Adrenal gland (tissue), 5 donors: Measurements from ENCODE around the gene SCAMP5.

ENCODE experiments used
- CTCF ChIP-seq, 6 experiments: fragments of 450-650 bp in 4 of 6; fragments of 200-600 bp in 2 of 6; sonication (generic) in 1 of 6; IDR thresholded peaks; 1 replicate in 5 of 6; 2 replicates in 1 of 6; pipeline versions ENCODE4 v1.5.1 to v1.8.0; 2016 to 2021; ENCODE audit warnings: antibody characterized with exemption in 6 of 6, mild to moderate bottlenecking in 2 of 6, moderate library complexity in 1 of 6
- POLR2A ChIP-seq, 2 donors: fragments of 450-650 bp; IDR thresholded peaks; one replicate each; pipeline ENCODE4 v1.6.1; 2017; ENCODE audit warnings: antibody characterized with exemption in 2 of 2, mild to moderate bottlenecking in 2 of 2, moderate library complexity in 1 of 2
- donor health status: DM: no; HTN: no; CAD: no.

GRCh38 chr15:75059607-75060006 is 64.2 kb downstream of the SCAMP5 start:
- no peak for TF ChIP-seq CTCF (IDR thresholded peaks at IDR 0.05)
- no peak for TF ChIP-seq POLR2A (IDR thresholded peaks at IDR 0.05)
